Activated CD8-positive, alpha-beta T cell treated with anti-CD3 and anti-CD28 coated beads, Interleukin-2, amount 10 ng/mL, durations not matched to agents 7 days and 5 days (primary cell): Measurements from ENCODE around the gene PRKG1. TPM values are rescaled to one million over a fixed set of nuclear protein-coding genes. Genes with fewer than 3 reads are reported as not detected.

Source experiments
- ATAC-seq: fragments of 150-1000 bp; cut with Tn5 transposase; one replicate; pipeline ENCODE4 v1.10.0; 2021; ENCODE audit warnings: moderate library complexity
- CTCF ChIA-PET: fragments of 350-600 bp; sonication (Branson Sonifier 250); formaldehyde crosslinking; loops from one replicate; lab custom pipeline; 2021; ENCODE audit warnings: antibody characterized with exemption; lab: Charles Lee
- POLR2A ChIA-PET: fragments of 350-600 bp; sonication (Branson Sonifier 250); formaldehyde crosslinking; loops from one replicate; lab custom pipeline; 2021; ENCODE audit warnings: antibody characterized with exemption; lab: Charles Lee
- DNase-seq: peaks from one replicate; pipeline ENCODE4 v3.0.0-alpha.2; 2020
- H3K27ac Mint-ChIP-seq: one replicate; pipeline ENCODE4 v1.8.0; 2021; ENCODE audit warnings: mild to moderate bottlenecking, mixed read lengths
- H3K27me3 Mint-ChIP-seq: one replicate; pipeline ENCODE4 v1.8.0; 2021; ENCODE audit warnings: low read depth, mixed read lengths
- H3K36me3 Mint-ChIP-seq: one replicate; pipeline ENCODE4 v1.8.0; 2021; ENCODE audit warnings: low read depth, mixed read lengths
- H3K4me1 Mint-ChIP-seq: one replicate; pipeline ENCODE4 v1.8.0; 2021; ENCODE audit warnings: low read depth, mixed read lengths
- H3K4me3 Mint-ChIP-seq: one replicate; pipeline ENCODE4 v1.8.0; 2021; ENCODE audit warnings: mild to moderate bottlenecking, mixed read lengths
- H3K9me3 Mint-ChIP-seq: one replicate; pipeline ENCODE4 v1.8.0; 2022; ENCODE audit warnings: mixed read lengths; ENCODE audit not compliant: insufficient read depth
- total RNA-seq, 2 experiments: library from RNA; stranded (reverse); gene quantifications; one replicate each; pipeline ENCODE4 v1.2.3, GENCODE V29; 2021

The PRKG1 gene
- total RNA-seq, 2 experiments from 2014 or later = not detected

- Mint-ChIP-seq H3K27me3 (no peaks in the 10 kb centered on the region), H3K4me1 (no peaks in the 10 kb centered on the region), H3K9me3 (no peaks in the 10 kb centered on the region), H3K4me3 (no peak overlapping the region), H3K27ac (no peak overlapping the region), H3K36me3 (no peaks in the 10 kb centered on the region)
- DNase-seq (no peak), ATAC-seq (no peak)
- ChIA-PET POLR2A (no interaction called here), CTCF (no interaction called here)
Measured at GRCh38 chr10:51459476-51459875, 385.2 kb downstream of the PRKG1 start.

DNA sequence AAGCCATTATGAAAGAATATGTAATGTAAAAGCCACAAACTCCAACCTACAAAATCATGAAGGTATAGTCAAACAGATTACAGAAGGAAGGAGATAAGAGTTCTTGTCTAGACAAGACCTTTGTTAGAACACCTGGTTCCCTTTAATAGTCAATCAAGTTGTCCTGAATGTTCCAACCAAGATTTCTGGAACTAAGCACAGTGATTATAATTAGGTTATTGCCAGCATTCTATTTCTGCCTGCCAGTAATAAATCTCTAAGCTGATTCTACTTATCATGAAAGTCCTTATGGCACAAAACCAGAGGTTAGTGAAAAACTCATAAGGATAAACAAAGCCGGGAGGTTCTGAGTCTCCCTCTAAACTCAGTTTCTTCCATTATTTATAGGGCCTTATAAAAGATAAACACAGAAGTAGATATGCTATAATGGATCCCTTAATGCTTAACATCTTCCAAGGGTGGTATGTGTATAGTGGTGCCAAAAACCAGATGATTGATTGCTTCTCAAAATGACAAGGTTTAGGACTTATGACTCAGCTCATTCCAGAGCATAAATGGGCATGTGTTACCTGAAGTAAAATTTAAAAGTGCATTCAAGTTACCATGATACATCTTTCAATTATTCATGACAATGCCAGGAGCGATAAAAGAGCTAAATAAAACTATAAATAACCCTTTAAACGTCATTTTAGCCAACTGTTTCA, 387.9 kb downstream of the PRKG1 start:
- ChIA-PET POLR2A (no interaction called here), CTCF (no interaction called here)
- Mint-ChIP-seq H3K4me1 (no peaks in the 10 kb centered on the region), H3K9me3 (no peaks in the 10 kb centered on the region), H3K27me3 (no peaks in the 10 kb centered on the region), H3K27ac (no peak overlapping the region), H3K4me3 (no peak overlapping the region), H3K36me3 (no peaks in the 10 kb centered on the region)
- ATAC-seq (no peak), DNase-seq (no peak)

DNA sequence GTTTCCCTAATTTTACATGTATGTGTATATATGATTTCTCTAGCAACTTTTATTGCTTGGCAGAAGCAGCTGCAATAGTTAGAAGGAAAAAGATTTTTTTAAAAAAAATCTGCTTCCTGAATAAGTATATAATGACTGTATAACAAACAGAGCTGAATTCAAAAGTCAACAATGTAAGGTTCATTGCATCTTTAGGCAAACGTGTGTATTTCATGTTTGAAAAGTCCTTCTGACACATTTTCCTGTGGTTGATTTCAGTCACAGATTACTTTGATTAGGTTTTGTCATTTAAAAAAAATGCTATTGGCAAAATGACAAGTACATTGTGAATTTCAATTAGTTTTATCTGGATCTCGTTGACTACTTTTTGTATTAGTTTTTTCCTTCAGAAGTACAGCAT, 394.1 kb downstream of the PRKG1 start:
- CTCF ChIA-PET = no interaction called here
- no peak overlapping the region for H3K27ac Mint-ChIP-seq
- H3K4me3 Mint-ChIP-seq = no peak overlapping the region
- H3K27me3 Mint-ChIP-seq = no peaks in the 10 kb centered on the region
- DNase-seq (no peak), ATAC-seq (no peak)
- no peaks in the 10 kb centered on the region for H3K36me3 Mint-ChIP-seq
- POLR2A ChIA-PET = no interaction called here
- no peaks in the 10 kb centered on the region for H3K4me1 Mint-ChIP-seq
- no peaks in the 10 kb centered on the region for H3K9me3 Mint-ChIP-seq

- Mint-ChIP-seq H3K4me3 (no peak overlapping the region), H3K27ac (no peak overlapping the region), H3K36me3 (no peaks in the 10 kb centered on the region), H3K9me3 (no peaks in the 10 kb centered on the region), H3K4me1 (no peaks in the 10 kb centered on the region), H3K27me3 (no peaks in the 10 kb centered on the region)
- ChIA-PET CTCF (no interaction called here), POLR2A (no interaction called here)
- no peak for DNase-seq
- ATAC-seq = no peak
Measured at GRCh38 chr10:51469686-51470085, 395.4 kb downstream of the PRKG1 start.

- Mint-ChIP-seq H3K27me3 (no peaks in the 10 kb centered on the region), H3K4me1 (no peaks in the 10 kb centered on the region), H3K27ac (no peak overlapping the region), H3K36me3 (no peaks in the 10 kb centered on the region), H3K9me3 (no peaks in the 10 kb centered on the region), H3K4me3 (no peak overlapping the region)
- POLR2A ChIA-PET = no interaction called here
- CTCF ChIA-PET = no interaction called here
- ATAC-seq = no peak
- DNase-seq = no peak
Measured at GRCh38 chr10:51471271-51471670, 397.0 kb downstream of the PRKG1 start.

GRCh38 chr10:51472154-51472553, 397.9 kb downstream of the PRKG1 start:
- ChIA-PET POLR2A (no interaction called here), CTCF (no interaction called here)
- H3K4me1 Mint-ChIP-seq = no peaks in the 10 kb centered on the region
- H3K9me3 Mint-ChIP-seq = no peaks in the 10 kb centered on the region
- no peaks in the 10 kb centered on the region for H3K27me3 Mint-ChIP-seq
- H3K27ac Mint-ChIP-seq = no peak overlapping the region
- DNase-seq (no peak), ATAC-seq (no peak)
- no peaks in the 10 kb centered on the region for H3K36me3 Mint-ChIP-seq
- H3K4me3 Mint-ChIP-seq = no peak overlapping the region

DNA sequence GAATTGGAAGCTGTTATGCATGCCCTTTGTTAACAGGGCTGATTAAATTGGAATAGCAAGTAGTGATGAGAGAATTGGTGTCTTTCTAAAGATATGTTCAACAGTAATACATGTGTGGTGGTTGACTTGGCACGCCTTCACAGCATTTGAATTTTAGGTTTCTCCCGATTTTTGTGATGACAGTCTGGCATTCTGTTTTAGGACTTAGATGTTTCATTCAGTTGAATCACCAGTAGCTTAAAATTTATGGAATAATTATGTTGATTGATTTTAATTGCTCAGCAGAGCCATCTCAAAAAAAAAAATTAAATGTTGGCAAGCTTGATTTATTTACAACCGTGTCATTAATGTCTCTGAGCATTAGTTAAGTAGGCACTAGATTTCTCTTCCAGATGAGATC, 405.4 kb downstream of the PRKG1 start:
- no peaks in the 10 kb centered on the region for H3K9me3 Mint-ChIP-seq
- POLR2A ChIA-PET = no interaction called here
- ATAC-seq (no peak), DNase-seq (no peak)
- H3K27ac Mint-ChIP-seq = no peak overlapping the region
- CTCF ChIA-PET = no interaction called here
- no peaks in the 10 kb centered on the region for H3K36me3 Mint-ChIP-seq
- H3K4me1 Mint-ChIP-seq = no peaks in the 10 kb centered on the region
- no peaks in the 10 kb centered on the region for H3K27me3 Mint-ChIP-seq
- no peak overlapping the region for H3K4me3 Mint-ChIP-seq

DNA sequence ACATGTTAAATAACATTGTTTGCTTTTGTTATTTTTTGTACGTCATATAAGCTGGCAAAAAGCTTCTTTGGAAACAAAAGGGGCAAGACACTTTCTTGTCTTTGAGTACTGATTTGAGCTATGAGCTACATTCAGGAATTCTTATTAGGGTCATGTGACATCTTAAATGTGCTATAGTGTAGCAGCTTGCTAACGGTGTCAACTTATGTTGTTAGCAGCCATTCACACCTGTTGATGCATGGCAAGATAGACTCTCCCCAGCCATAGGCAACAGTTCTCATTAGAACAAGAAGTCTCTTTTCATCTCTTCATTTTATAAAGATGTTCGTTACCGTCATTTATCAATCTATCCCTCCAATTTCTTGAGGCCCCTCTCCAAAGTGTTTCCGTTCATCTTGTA, 411.4 kb downstream of the PRKG1 start:
- ChIA-PET CTCF (no interaction called here), POLR2A (no interaction called here)
- no peaks in the 10 kb centered on the region for H3K9me3 Mint-ChIP-seq
- H3K4me1 Mint-ChIP-seq = no peaks in the 10 kb centered on the region
- H3K27ac Mint-ChIP-seq = no peak overlapping the region
- no peaks in the 10 kb centered on the region for H3K36me3 Mint-ChIP-seq
- ATAC-seq (no peak), DNase-seq (no peak)
- no peaks in the 10 kb centered on the region for H3K27me3 Mint-ChIP-seq
- no peak overlapping the region for H3K4me3 Mint-ChIP-seq

DNA sequence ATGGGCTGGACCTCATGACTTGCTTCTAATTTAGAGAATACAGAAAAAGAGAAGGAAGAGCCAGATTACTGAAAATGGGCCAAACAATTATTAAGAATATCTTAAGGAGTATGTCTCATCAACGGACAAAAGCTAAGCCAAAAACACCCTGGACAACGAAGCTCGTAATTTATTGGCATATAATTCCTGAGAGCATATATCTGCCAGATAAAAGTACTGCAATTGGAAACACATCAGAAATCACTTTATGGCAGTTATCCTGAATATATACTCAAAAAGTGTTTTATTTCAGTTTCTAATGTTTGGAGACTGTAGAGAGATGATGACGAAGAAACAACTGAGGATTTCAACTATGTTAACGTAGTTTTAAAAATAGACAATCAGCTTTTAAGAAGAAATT, 413.3 kb downstream of the PRKG1 start:
- H3K27ac Mint-ChIP-seq = no peak overlapping the region
- H3K36me3 Mint-ChIP-seq = no peaks in the 10 kb centered on the region
- POLR2A ChIA-PET = no interaction called here
- no peak overlapping the region for H3K4me3 Mint-ChIP-seq
- H3K27me3 Mint-ChIP-seq = no peaks in the 10 kb centered on the region
- no peak for ATAC-seq
- CTCF ChIA-PET = no interaction called here
- H3K9me3 Mint-ChIP-seq = no peaks in the 10 kb centered on the region
- no peak for DNase-seq
- H3K4me1 Mint-ChIP-seq = no peaks in the 10 kb centered on the region

DNA sequence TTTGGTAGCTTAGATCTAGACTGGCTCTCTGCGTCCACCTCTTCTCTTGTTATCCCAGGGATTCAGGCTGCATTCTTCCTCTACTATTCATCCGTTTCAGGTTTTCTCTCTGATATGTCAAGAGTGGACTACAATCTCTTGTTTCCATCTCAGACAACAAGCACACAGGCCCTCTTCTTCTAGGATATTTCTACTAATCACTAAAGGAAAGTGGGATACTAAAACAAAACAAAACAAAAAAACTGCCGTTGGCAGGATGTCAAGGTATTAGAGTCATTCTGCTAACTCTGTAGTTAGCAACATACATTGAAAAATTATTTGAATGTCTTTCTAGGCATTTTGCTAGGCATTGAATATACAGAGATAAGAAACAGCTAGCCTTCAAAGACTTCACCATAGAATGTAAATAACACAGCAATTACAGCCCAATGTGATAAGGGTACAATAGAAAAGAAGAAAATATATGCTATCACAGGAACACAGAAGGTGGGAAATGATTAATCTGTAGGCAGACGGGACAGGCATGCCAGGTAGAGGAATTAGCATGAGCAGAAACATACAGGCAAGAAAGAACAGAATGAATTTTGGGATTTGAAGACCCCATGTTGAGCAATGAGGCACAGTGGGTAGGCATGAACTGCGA, 414.6 kb downstream of the PRKG1 start:
- H3K36me3 Mint-ChIP-seq = no peaks in the 10 kb centered on the region
- H3K27me3 Mint-ChIP-seq = no peaks in the 10 kb centered on the region
- no peaks in the 10 kb centered on the region for H3K9me3 Mint-ChIP-seq
- no peak overlapping the region for H3K27ac Mint-ChIP-seq
- no peaks in the 10 kb centered on the region for H3K4me1 Mint-ChIP-seq
- CTCF ChIA-PET = no interaction called here
- no peak overlapping the region for H3K4me3 Mint-ChIP-seq
- ATAC-seq (no peak), DNase-seq (no peak)
- POLR2A ChIA-PET = no interaction called here

DNA sequence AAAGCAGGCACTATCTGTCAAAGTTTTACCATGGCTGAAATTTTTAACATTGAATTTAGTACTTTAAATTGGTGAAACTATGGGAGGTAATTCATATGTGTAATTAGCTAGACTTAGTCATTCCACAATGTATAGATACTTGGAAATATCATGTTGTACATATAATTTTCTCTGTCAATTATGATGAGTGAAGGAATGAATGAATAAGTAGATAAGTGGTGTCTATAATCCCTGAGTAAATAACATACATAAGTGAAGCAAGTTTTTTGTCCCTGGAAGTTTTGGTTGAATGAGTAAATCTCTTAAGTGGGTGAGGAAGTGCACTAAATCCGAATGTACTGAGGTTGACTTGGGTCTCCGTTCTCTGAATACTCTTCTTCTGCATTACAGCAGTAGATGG, 424.1 kb downstream of the PRKG1 start:
- Mint-ChIP-seq H3K4me3 (no peak overlapping the region), H3K27me3 (no peaks in the 10 kb centered on the region), H3K4me1 (no peaks in the 10 kb centered on the region), H3K9me3 (no peaks in the 10 kb centered on the region), H3K36me3 (no peaks in the 10 kb centered on the region), H3K27ac (no peak overlapping the region)
- POLR2A ChIA-PET = no interaction called here
- DNase-seq = no peak
- ATAC-seq = no peak
- CTCF ChIA-PET = no interaction called here

- ChIA-PET CTCF (no interaction called here), POLR2A (no interaction called here)
- no peak overlapping the region for H3K27ac Mint-ChIP-seq
- H3K27me3 Mint-ChIP-seq = no peaks in the 10 kb centered on the region
- DNase-seq (no peak), ATAC-seq (no peak)
- no peaks in the 10 kb centered on the region for H3K36me3 Mint-ChIP-seq
- H3K4me1 Mint-ChIP-seq = no peaks in the 10 kb centered on the region
- H3K9me3 Mint-ChIP-seq = no peaks in the 10 kb centered on the region
- no peak overlapping the region for H3K4me3 Mint-ChIP-seq
Measured at GRCh38 chr10:51501396-51501795, 427.1 kb downstream of the PRKG1 start.

DNA sequence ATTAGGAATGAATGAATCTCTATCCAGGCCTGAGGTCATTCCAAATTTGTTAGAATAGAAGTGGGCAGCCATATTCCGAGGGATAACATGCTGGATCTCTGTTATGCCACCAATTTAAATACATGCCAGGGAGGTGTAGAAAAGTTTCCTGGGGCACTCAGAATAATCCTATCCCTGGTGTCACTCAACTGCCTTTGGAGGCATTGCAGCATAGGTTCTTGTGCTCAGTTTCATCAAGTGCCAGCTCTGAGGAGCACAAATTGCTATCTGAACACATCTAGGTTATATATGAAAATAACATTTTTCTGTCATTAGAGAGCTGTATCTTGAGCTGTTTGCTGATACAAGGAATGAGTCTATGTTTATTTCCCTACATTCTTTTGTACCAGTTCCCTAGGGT, 427.8 kb downstream of the PRKG1 start:
- Mint-ChIP-seq H3K4me1 (no peaks in the 10 kb centered on the region), H3K27me3 (no peaks in the 10 kb centered on the region), H3K4me3 (no peak overlapping the region), H3K36me3 (no peaks in the 10 kb centered on the region), H3K9me3 (no peaks in the 10 kb centered on the region), H3K27ac (no peak overlapping the region)
- POLR2A ChIA-PET = no interaction called here
- ATAC-seq (no peak), DNase-seq (no peak)
- CTCF ChIA-PET = no interaction called here
